ENCODE results near the gene LAMTOR4.
A peak's percentile ranks its signal among the peaks of the same experiment; 100 is the strongest.
"Not testable (repeated sequence)": the region's sequence is repeated elsewhere in the genome, so short reads cannot be mapped to it uniquely, and the experiment has no call there.

The LAMTOR4 gene

DNA sequence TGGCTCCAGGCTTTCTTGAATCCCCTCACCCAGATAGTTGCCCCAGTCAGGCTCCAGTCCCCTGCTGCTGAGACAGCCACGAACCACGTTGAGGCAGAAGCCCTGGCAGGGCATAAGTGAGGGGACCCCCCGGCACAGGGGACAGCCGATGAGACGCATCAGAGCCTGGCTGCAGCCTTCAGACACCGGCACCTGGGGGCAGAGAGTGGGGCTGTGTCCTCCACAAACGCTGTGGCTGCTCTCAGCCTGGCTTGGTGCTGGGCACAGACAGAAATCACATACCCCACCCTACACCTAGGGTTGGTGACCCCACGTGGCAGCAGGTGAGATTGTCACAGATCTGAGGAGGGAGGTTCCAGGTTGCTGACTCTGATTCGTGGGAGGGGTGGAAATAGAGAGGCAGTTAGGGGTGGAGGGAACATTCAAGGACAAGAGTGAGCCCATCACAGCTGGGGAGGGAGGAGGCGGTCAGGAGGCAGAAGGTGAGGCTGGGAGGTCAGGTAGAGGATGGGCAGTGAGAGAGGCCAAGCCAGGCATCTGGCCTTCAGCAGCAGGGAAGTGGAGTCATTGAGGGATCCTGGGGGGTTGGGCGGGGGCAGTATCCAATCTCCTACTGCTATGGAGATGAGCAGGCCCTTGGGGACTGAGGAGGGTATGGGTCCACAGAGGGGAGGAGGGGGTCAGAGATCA lies 25.2 kb downstream of the LAMTOR4 start:
- DNase-seq, result no peak

DNA sequence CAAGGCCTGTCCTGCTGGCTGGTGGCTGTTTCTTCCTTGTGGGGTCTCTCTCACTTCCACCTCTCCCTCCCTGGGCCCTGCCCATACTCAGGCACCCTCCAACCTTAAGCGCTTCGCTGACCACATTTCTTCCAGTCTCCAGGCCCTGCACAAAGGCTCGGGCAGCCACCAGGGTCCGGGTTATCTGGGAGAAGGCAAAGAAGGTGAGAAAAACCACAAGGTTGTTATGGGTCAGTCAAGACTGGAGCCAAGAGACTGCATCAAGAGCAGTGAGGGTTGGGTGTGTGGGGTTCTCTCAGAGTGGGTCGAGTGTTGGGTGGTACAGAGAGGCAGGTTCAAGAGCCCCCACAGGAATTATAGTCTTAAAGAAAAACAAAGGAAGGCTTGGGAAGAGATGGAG lies 25.9 kb downstream of the LAMTOR4 start:
- no peak for DNase-seq

DNA sequence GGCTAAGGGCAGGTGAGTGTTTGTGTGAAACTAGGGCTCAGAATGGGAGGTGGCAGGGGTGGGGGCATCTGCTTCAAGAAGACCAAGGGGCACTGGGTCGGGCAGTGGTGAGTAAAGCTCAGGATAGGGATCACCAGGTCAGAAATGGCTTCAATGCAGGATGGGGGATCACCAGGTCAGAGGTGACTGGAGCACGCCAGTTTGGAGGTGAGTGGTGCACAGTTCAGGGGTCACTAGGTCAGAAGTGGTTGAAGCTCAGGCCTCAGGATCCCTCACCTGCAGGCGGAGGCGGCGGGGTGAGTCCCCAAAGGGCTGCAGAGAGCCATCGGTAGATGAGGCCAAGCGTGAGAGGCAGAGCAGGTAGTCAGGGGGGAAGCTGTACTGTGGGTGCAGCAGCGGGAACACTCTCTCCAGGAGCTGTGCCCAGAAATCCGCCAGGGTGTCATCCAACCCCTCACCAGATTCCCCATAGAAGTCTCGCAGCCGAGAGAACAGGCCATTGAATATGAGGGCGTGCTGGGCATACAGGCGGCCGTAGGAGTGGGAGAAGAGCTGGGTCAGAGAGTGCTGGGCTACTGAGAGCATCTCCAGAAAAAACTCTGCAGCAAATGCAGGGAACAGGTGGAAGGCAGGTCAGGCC lies 26.7 kb downstream of the LAMTOR4 start:
- DNase-seq, result no peak

DNA sequence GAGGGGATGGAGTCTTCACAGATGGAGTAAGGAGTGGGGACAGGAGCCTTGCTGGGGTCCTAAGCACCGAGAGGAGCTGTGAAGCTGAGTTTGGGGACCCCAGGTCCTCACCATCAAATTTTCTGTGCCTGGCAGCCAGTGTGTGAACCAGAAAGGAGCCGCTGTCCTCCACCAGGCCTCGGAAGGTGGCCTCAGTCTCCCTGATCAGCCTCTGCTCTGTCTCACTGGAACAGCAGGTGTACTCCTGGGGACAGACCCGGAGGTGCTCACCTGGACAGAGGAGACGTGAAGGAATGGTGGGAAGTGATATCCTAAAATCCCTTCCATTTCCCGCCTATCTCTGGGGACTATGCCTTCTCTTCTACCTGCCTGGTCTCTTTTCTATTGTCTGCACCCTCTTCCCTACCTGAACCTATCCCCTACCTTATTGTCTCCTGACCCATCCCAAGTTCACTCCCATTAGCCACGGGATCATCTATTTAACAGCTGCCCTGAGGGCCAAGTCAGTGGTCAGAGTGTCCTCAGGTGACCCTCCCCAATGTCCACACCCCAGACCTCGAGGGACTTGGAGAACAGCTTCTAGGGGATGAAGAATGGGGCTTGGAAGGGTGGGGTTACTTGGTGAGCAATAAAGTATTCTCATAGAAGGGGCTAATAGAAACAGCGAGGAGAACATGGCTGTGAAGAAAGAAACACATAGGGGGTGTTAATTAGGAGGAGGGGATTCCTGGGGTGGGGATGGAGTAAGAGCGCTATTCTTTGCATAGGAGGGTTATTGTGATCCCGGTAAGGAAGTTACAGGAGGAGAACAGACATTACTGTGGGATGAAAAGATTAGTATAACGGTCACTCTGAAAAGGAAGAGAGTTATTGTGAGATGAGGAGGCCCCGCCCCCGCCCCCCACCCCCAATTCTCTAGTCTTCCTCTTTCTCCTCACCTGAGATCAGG lies 27.7 kb downstream of the LAMTOR4 start:
- no peak for DNase-seq

DNA sequence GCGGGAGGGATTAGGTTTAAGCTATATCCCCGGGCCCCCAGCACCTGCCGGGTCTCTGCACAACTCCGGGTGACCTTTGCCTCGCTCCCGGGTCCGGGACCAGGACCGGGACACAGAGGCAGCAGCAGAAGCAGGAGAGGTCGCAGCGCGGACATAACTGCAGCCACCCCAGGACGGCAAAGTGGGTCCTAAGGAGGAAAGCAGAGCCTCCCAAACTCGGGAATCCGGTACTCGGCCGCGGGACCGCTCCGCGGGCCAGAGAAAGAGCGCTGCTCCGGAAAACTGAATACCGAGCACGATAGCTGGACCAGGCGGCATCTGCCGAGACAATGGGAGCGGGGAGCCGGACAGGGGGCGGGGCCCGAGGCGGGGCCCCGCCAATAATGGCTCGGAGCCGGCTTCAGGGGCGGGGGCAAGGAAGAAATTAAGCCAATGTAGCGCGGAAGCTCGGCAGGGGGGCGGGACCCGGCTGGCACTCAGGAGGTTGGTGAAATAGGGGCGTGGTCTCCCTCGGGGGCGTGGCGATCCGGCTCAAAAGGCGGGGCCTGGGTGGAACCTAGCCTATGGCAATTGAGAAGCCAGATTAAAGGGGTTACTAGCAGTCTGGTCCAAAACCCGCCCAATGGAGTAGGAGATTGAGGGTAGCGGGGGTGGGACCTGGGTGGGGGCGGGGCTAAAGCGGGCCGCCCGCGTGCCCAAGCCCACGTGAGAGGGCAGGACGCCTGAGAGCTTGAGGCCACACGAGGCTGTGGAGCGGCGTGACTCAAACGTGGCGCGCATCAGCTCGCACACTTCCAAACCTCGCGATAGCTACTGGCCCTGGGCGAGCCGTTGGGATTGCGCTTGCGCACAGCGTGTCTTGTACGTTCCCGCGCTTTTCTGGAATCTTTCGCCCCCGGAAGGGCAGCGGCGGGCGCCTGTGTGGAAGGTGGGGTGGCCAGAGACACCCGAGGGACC lies 28.6 kb downstream of the LAMTOR4 start, which contains the start of the genes GPC2 and STAG3:
GPC2 (minus strand) TSS at position 337 of the 957 bp plus-strand sequence; CDS start at position 155, 182 bp downstream.
STAG3 (plus strand) TSS at position 874 of the 957 bp plus-strand sequence. CDS start 2,639 bp downstream, outside the sequence.
- peak; percentile 97 for DNase-seq

DNA sequence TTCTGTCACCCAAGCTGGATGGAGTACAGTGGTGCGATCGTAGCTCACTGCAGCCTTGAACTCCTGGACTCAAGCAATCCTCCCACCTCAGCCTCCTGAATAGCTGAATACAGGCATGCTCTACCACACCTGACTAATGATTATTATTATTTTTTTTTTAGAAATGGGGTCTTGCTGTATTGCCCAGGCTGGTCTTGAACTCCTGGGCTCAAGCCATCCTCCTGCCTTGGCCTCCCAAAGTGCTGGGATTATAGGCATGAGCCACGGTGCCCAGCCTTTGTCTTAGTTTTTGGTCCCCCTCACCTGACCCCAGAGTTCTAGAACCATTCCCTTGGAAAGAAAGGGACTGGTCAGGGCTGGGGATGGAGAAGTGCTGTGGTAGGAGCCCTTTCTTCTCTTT lies 31.4 kb downstream of the LAMTOR4 start:
- DNase-seq, result not testable (repeated sequence)

DNA sequence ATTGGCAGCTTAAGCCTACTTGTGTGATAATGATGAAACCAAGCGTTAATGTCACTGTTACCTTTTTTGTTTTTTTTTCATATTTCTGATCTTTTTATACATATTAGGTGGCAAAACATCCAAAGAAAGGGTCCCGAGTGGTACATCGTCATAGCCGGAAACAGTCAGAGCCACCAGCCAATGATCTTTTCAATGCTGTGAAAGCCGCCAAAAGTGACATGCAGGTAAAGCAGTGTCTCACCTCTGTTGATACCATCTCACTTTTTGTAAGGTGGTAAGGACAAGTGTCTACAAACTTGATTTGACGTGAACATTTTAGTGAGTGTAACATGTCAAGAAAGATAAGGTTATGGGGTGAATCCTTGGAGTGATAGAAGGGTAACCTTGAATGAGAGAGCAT lies 33.9 kb downstream of the LAMTOR4 start:
- DNase-seq, result not testable (repeated sequence)

DNA sequence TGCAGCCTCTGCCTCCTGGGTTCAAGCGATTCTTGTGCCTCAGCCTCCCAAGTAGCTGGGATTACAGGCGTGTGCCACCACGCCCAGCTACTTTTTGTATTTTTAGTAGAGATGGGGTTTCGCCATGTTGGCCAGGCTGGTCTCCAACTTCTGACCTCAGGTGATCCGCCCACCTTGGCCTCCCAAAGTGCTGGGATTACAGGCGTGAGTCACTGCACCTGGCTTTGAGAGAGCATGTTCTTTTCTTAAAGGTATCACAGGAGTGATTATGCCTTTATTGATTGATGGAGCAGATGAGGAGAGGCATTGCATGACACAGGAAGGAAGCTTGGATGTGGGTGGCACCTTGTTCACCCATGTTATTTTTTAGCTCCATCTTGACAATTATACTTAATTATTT lies 34.4 kb downstream of the LAMTOR4 start:
- not testable (repeated sequence) for DNase-seq

DNA sequence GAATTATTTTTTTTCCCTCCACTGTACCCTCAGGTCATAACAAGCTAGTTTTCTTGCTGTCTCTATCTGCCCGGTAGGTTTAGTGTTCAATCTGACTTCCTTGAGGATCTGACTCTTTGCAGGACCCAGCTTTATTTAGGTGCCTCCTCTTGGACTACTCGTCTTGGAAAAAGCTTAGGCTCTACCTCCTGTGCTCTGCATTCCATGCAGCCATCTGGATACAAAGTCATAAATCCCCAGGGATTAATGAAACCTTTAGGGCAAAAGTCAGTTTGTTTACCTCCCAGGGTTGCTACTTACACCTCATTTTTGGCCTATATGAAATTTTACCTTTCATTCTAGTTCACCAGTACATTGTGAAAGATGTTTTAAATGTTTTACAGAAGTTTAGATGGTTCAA lies 37.0 kb downstream of the LAMTOR4 start:
- no peak for DNase-seq

DNA sequence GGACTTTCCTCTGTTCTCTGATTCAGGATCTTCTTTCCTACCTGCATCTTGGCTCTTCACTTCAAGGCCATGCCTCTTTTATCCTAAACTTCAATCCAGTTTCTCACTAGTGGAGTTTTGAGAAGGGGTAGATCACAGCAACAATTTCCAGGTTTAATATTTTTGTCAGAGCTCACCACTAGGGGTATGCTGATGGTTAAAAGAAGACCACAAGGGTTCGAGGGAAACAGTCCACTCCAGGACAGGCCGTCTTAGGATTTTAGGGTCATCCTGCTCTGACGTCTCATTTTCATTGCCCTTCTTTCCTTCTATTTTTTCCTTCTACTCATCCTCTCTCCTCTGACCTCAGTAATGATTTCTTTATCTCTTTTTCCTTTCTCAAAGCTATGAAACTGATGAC lies 40.3 kb downstream of the LAMTOR4 start:
- DNase-seq, result no peak

DNA sequence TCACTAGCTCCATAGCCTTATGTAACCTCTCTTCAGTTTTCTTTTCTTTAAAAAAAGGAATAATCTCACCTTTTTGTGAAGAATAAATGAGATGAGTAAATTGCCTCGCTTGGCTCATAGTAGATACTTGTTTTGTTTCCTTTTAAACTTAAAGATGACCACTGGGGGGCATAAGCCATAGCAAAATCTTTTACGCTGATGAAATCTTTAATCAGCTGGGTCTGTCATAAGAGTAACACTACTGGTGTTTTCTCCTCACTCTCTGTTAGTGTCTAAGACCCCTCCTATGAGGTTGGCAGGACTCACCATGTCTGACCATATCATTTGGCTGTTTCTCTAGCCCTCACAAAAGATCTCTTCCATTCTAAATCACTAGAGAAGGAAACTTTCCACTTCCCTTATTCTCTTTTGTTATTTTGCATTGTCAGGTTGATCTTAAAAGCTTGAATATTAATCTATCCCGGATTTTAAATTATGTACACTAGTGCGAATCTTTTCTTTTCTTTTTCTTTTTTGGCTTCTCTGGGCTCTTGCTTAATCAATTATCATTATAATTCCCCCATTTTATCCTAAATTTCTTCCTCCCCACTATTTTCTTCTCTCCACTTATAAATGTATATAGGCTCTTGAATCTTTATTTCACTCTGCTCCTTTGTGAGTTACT lies 41.5 kb downstream of the LAMTOR4 start:
- no peak for DNase-seq

DNA sequence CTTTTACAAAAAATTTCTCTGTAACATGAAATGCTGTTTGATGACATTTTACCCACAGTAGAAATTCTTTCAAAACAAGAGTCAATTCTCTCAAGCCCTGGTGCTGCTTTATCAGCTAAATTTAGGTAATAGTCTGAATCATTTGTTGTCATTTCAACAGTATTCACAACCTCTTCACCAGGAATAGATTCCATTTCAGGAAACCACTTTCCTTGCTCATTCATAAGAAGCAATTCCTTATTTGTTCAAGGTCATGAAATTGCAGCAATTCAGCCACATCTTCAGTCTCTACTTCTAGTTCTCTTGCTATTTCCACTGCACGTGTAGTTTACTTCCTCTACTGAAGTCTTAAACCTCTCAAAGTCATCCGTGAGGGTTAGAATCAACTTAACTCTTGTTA lies 43.1 kb downstream of the LAMTOR4 start:
- DNase-seq, result no peak

DNA sequence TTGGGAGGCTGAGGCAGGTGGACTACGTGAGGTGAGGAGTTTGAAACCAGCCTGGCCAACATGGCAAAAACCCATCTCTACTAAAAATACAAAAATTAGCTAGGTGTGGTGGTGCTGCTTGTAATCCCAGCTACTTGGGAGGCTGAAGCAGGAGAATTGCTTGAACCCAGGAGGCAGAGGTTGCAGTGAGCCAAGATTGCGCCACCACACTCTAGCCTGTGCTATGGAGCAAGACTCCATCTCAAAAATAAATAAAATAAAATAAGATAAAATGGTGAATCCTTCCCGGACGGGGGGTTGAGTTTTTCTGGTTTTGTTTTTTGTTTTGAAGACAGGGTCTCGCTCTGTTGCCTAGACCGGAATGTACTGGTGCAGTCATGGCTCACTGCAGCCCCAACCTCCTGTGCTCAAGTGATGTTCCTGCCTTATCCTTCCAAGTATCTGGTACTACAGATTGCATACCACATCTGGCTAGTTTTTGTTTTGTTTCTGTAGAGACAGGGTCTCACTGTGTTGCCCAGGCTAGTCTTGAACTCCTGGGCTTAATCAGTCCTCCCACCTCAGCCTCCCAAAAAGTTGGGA lies 43.7 kb downstream of the LAMTOR4 start:
- not testable (repeated sequence) for DNase-seq

DNA sequence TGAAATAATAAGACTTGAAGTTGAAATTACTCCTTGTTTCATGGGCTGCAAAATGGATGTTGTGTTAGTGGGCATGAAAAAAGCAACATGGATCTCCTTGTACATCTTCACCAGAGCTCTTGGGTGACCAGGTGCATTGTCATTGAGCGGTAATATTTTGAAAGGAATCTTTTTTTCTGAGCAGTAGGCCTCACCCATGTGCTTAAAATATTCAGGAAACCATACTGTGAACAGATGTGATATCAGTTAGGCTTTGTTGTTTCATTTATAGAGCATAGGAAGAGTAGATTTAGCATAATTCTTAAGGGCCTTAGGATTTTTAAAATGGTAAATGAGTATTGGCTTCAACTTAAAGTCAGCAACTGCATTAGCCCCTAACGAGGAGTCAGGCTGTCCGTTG lies 44.3 kb downstream of the LAMTOR4 start:
- no peak for DNase-seq

DNA sequence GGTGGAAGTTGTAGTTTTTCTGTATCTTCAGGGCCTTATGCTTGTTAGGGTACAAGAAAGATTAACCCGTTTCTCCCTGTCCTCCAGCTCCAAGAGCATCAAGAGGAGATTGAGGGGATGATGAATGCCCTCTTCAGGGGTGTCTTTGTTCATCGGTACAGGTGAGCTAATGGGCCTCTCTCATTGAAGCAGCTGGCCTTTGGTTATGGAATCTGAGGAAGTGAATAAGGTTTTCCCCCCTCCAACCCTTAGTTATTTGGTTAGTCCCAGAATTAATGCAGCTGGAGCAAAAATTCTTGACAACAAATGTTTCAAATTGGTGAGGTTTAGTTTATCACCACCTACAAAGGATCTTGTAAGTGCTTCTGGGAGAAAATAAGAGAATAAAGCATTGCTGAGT lies 46.5 kb downstream of the LAMTOR4 start:
- no peak for DNase-seq

DNA sequence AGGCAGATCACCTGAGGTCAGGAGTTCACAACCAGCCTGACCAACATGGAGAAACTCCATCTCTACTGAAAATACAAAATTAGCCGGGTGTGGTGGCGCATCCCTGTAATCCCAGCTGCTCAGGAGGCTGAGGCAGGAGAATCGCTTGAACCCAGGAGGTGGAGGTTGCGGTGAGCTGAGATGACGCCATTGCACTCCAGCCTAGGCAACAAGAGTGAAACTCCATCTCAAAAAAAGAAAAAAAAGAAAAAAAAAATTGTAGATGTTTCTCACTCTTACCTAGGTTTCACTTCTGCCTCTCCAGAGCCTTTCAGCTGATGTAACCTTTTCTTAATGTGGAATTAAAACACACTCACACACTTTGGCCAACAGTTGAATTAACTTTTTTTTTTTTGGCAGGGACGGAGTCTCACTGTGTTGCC lies 47.2 kb downstream of the LAMTOR4 start:
- DNase-seq, result not testable (repeated sequence)

DNA sequence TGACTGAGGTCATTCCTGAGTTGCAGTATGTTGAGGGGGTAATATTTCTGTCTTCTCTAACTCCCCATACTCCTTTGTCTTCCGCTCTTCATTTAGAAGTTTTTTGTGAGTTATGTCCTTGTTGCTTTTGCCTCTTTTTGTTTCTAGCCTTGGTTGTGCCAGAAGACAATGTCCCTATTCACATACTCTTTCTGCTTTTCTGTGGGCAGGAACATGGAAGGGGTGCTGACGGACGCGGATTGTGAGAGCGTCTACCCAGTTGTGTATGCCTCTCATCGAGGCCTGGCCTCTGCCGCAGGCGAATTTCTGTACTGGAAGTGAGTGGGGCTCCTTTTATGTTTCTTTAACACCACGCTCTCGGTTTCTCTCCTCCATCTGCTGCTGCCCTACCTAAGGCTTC lies 49.5 kb downstream of the LAMTOR4 start:
- no peak for DNase-seq

DNA sequence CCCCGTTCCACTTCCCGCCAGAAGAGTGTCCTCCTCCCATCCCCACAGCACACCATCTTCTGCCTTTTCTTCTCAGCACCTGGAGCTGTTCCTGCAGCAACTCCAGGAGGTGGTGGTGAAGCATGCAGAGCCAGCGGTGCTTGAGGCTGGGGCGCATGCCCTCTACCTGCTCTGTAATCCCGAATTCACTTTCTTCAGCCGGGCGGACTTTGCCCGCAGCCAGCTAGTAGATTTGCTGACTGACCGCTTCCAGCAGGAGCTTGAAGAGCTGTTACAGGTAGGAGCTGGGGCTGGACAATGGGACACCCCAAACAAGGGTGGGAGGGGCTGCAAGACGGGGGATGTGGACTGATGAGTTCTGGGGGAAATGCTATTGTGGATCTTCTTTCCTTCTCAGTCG lies 52.0 kb downstream of the LAMTOR4 start:
- DNase-seq, result no peak

Measured in NCI-H1048 (cell line).